ENCODE data around the gene KAT14. TPM values are rescaled to one million over a fixed set of nuclear protein-coding genes. Genes with fewer than 3 reads are reported as not detected.

KAT14 gene
- total RNA-seq (2022; extraction: Qiagen RNA extraction): 9.0 to 10.8 TPM (median 10.5 TPM) in 5 replicates

GRCh38 chr20:18137412-18138265, at the start of gene KAT14, which contains the start of gene PET117:
KAT14 (plus strand) TSS chr20:18137863; CDS start chr20:18142661, 4,798 bp downstream.
PET117 (plus strand) TSS chr20:18137863; CDS start chr20:18137956, 93 bp downstream.

Other genes with a start within 250 kb of the KAT14 start
- 218 to 233 TPM (median 225 TPM) in 5 replicates for gene SNX5, start 169.1 kb upstream of the KAT14 start, total RNA-seq (2022; extraction: Qiagen RNA extraction)
- gene MGME1, start 168.8 kb upstream of the KAT14 start, total RNA-seq (2022; extraction: Qiagen RNA extraction): 37.7 to 43.0 TPM (median 38.8 TPM) in 5 replicates
- gene OVOL2, start 79.9 kb upstream of the KAT14 start, total RNA-seq (2022; extraction: Qiagen RNA extraction): 0.21 to 0.46 TPM (median 0.38 TPM) in 5 replicates
- gene PET117, start within 50 bp of the KAT14 start, total RNA-seq (2022; extraction: Qiagen RNA extraction): 21.9 to 27.3 TPM (median 24.8 TPM) in 5 replicates
- 10.4 to 12.8 TPM (median 11.0 TPM) in 5 replicates for gene ZNF133, start 150.7 kb downstream of the KAT14 start, total RNA-seq (2022; extraction: Qiagen RNA extraction)

All from A549 treated with AZD2906 at 1 μM for 4 hours (cell line).